Measurements from ENCODE around the gene RET.
A peak's percentile ranks its signal among the peaks of the same experiment; 100 is the strongest.
"Not testable (repeated sequence)": the region's sequence is repeated elsewhere in the genome, so short reads cannot be mapped to it uniquely, and the experiment has no call there.

Gene RET

DNA sequence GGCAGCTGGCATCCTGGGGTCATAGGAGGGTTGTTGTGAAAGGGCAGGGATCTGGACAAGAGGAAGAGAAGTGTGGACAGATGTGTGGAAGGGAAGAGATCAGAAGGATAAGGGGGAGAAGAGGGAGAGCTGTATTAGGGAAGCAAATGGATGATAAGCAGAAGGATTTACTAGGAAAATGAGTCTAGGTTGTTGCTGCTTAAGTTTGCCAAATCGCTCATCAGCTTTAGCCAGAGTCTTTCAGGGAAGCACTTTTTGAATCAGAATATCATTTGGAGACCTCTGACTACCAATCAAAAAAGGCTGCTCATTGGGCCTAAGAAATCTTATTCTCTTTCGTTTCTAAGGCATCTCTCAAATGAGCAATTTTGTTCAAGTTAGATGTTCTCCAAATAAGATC, 58.8 kb downstream of the RET start:
- DNase-seq (ENCODE audit: low read depth in 3 of 3) = no peak

DNA sequence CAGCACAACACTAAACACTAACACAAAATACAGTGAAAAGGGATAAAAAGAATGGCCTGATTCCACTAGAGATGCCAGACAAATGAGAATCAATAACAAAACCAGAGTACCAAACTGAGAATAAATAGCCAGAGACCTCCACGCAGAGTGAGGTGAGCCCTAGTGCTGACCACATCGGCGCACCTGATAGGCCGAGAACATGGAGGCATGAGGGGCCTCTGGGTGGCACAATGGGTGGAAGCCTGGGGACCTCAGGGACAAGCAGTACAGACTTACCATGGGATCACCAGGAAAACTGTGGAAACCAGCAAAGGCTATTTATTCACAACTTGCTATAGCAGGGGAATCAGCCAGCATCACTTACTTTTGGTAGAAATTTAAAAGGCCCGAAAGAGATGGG, 59.6 kb downstream of the RET start:
- no peak for DNase-seq (ENCODE audit: low read depth in 3 of 3)

DNA sequence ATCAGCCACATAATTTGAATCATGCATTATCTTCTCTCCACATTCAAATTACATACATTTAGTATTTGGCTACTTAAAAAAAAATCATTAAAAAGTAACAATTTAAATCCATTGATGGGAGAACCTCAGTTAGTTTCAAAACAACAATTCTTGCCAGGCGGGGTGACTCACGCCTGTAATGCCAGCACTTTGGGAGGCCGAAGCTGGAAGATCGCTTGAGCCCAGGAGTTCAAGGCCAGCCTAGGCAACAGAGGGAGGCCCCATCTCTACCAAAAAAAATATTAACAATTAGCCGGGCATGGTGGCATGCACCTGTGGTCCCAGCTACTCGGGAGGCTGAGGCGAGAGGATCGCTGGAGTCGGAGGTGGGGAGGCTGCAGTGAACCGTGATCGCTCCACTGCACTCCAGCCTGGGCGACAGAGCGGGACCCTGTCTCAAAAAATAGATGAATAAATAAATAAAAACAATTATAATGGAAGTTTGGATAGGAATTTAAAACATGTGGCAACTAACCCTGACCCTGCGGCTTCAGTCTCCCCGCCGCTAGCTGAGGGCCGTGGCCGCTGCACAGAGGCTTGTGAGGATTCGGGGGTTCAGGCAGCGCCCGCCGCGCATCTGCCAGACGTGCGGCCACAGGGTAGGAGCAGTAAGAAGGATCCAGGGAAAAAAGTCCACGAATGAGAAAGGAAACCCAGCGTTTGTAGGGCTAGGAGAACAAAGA, 60.3 kb downstream of the RET start:
- no peak for DNase-seq (ENCODE audit: low read depth in 3 of 3)

DNA sequence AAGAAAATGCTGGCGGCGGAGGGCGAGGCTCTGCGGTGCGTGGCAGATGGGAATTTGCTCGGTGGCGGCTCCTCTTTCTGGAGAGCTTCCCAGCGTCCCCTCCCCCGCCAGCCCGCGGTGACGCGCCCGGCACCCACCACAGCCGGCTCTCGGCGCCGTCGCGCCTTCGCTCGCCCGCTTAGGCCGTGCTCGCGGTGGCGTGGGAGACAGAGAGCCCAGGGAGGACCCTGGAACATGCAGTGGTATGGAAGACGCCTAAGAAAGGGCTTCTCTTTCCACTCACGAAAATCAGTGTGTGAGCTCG, 60.8 kb downstream of the RET start:
- DNase-seq (ENCODE audit: low read depth in 3 of 3) = peak in 2 of 3 experiments; percentile 19 to 40

DNA sequence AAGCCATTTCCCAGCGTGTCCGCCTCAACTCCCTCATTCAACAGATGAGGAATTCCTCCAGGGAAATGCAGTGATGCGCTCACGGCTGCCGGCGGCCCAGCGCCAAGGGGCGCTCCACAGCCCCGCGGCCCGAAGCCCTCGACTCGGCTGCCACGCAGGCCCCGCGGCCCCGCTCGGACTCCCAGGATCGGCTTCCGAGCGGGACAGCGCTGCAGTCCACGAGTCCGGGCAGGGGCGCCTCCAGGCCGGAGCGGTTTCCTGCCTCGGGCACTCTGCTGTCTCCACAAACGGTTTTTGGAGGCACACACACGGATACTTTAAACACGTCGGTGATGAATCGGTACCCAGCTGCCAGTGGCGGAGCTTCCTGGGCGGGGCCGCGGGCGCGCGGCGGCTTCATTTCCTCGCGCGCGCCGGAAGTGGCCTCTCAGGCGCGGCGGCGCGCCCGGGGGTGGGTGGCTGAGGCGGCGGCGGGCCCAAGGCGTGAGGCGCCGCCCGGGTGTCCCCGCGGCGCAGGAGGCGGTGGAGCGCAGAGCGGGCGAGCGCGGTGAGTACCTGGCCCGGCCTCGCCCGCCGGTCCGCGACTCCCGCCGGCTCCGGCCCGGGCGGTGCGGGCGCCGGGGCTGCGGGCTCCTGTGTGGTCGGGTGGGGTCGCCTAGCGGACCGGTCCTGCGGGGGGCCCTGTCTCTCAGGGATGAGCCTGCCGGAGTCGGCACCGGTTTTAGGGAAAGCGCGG, 61.3 kb downstream of the RET start, which contains the start of gene CSGALNACT2:
Gene CSGALNACT2, plus strand, starts transcription at position 425 of the 736 bp plus-strand sequence. CDS start 16,705 bp downstream, outside the sequence.
- peak; percentile 74 to 83 (median 77) for DNase-seq (ENCODE audit: low read depth in 3 of 3)

DNA sequence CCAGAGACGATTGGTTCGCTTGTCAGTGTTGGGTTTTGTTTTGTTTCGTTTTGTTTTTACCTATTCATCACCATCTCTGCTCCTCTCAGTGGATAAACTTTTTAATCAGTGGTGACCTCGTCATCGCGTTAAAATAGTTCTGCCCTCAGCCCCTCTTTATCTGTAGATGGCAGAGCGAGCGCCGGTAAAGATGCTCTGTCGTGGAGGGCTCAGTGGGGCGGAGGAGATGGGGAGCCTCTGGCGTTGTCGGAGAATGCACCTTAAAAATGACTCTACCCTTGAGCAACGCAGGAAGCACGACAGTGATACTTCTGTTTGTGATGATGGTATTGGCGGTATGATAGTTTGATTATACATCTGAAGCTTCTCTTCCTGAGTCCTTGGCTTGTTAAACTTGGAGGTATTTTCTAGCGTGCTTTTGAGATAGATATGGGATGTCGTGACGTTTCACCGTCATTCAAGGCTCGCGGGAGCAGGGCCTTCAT, 61.9 kb downstream of the RET start:
- peak; percentile 15 to 43 (median 22) for DNase-seq (ENCODE audit: low read depth in 3 of 3)

DNA sequence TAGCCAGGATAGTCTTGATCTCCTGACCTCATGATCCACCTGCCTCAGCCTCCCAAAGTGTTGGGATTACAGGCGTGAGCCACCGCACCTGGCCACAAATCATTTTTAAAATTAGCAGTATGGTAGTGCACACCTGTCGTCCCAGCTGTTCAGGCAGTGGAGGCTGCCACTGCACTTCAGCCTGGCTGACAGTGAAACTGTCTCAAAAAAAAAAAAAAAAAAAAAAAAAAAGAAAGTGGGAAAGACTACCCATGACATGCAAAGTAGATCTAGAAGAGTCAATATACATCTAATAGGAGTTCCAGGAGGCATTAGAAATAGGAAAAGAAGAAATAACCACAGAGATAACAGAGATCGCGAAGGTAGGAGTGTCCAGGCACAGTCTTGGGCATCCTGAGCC, 64.6 kb downstream of the RET start:
- DNase-seq (ENCODE audit: low read depth in 3 of 3) = no peak

DNA sequence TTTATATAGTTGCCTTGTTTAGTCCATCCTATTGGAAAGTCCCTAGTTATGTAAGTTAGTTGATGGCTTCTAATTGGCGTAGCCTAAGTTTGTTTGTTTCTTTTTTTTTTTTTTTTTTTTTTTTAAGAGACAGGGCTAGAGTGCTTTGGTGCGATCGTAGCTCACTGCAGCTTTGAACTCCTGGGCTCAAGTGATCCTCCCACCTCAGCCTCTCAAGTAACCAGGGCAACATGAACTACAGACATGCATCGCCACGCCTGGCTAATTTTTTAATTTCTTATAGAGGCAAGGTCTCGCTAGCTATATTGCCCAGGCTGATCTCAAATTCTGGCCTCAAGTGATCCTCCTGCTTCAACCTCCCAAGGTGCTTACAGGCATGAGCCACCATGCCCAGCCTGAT, 68.4 kb downstream of the RET start:
- DNase-seq (ENCODE audit: low read depth in 3 of 3) = no peak

DNA sequence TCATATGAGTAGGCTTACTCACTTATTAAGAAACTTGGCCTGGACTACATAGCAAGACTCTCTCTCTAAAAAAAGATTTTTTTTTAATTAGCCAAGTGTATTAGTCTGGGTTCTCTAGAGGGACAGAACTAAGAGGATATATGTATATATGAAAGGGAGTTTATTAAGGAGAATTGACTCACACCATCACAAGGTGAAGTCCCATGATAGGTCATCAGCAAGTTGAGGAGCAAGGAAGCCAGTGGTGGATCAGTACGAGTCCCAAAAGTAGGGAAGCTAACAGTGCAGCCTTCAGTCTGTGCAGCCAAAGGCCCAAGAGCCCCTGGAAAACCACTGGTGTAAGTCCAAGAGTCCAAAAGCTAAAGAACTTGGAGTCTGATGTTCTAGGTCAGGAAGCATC, 69.1 kb downstream of the RET start:
- DNase-seq (ENCODE audit: low read depth in 3 of 3) = not testable (repeated sequence)

DNA sequence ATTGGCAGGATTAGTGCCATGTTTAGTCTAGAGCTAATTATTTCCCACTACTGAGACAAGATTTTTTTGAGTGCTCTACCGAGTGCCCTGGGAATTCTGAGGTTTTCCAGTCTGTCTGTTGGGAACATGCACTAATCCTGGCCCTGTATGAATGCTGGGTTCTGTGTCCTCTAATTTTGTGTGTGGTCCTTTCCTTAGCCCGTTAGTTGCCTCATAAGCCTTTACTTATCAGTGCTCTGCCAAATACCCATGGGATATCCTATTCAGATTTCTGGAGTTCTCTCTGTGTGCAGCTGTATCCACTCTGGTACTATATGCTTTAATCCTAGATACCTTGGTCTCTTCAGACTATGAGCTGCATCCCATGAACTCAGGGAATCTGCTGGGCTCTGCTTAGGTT, 74.5 kb downstream of the RET start:
- DNase-seq (ENCODE audit: low read depth in 3 of 3) = no peak

DNA sequence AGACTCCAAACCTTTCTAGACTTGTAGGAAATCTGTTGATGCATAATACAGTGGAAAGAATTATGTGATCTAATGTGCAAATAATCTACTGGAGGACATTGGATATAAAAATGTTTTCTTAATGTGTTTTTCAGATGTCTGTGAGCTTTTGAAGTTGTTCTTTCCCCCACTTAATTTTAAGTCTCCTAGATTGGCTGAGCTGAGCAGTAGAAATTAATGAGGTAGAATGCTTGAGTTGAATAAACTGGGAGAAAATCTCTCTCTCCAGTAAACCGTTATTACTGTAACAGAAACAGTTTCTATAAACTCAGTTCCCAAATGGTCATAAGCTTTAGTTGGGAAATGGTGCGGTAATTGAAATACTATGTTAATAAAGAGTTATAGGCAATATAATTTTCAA, 77.0 kb downstream of the RET start:
- DNase-seq (ENCODE audit: low read depth in 3 of 3) = no peak

DNA sequence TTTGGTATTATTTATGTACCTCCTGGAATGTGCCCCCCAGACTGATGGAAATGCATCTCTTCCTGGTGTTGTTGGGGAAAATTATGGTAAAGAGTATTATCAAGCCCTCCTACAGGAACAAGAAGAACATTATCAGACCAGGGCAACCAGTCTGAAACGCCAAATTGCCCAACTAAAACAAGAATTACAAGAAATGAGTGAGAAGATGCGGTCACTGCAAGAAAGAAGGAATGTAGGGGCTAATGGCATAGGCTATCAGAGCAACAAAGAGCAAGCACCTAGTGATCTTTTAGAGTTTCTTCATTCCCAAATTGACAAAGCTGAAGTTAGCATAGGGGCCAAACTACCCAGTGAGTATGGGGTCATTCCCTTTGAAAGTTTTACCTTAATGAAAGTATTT, 78.4 kb downstream of the RET start:
- DNase-seq (ENCODE audit: low read depth in 3 of 3) = no peak

DNA sequence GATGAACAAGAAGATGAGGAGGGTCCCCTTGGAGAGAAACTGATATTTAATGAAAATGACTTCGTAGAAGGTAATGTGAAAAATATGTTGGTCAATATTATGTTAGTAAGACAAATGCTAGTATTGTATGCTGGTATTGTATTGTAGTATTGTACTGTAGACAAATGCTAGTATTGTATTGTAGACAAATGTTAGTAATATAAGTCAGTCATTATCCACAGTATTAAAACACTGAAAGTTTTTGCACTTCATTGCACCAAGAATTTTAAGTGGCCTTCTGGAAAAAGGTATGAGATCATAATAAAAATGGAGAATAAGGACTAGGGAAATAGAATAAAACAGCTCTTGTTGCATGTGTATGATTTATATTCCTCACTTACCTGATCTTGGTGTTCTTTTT, 78.9 kb downstream of the RET start:
- no peak for DNase-seq (ENCODE audit: low read depth in 3 of 3)

DNA sequence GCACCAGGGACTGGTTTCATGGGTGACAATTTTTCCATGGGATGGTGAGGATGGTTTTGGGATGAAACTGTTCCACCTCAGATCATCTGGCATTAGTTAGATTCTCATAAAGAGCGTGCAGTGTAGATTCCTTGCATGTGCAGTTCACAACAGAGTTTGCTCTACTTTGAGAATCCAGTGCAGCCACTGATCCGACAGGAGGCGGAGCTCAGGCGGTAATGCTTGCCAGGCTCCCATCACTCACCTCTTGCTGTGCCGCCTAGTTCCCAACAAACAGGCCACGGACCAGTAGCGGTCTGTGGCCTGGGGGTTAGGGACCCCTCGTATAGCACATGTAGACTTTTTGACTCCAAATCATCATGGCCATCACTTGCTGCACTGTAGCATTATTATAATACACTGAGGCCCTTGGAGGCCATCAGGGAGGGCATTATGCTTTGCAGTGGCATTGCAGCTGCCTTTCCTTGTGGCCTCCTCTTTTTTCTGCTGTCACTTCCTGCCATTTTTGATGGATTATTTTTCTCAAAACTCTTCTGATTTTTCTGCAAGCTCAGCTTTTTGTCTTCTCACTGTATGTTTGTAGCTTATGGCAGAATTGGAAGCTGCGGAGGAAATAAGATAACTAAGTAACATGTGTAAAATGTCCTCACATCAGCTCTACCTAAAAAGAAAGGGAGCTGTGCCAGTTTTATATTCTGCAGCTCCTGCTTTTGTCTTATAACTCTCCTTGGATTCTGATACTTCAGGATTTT, 79.9 kb downstream of the RET start:
- DNase-seq (ENCODE audit: low read depth in 3 of 3) = no peak

DNA sequence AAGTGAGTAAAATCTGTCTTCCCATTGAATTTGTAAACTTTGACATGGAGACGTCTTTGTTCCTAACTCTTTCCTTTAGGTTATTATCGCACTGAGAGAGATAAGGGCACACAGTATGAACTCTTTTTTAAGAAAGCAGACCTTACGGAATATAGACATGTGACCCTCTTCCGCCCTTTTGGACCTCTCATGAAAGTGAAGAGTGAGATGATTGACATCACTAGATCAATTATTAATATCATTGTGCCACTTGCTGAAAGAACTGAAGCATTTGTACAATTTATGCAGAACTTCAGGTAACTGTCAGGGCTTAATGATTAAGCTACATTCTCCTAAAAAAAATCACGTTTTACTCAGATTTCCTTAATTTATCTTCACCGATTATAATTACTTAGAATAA, 81.8 kb downstream of the RET start:
- DNase-seq (ENCODE audit: low read depth in 3 of 3) = no peak

DNA sequence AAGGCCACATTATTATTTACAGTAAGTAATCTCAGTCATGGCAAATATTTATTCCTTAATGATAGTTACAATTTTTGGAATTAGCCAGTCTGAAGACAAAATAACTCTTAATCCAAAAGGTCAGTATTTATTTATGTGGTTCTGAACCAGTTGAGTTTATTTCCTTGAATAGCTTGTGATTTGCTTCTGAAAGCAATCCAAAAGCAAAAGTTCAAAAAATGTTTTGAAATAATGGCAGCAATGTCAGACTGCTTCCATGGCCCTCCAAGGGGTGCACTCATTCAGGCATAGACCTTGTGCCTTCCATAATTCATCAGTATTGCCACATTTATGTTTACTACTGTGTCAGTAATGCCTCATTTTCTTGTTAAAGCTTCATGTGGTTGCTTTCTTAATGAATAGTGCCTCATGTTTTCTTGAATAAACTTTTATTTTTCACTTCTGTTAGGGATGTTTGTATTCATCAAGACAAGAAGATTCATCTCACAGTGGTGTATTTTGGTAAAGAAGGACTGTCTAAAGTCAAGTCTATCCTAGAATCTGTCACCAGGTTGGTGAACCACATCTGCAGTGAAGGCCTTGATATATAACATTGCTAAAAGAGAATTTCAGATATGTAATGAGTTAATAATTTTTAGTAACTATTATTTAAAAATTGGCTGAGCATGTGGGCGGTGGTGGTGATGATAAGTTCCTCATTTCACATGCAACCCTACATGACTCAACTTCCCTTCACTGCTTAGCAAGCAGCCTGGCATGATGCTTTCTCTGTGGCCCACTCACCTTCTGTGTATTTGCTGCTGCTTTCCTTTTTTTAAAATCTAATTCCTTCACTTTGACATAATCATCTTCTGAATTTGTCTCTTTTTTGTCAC, 83.4 kb downstream of the RET start:
- peak in 2 of 3 experiments; percentile 25 to 31 for DNase-seq (ENCODE audit: low read depth in 3 of 3)

DNA sequence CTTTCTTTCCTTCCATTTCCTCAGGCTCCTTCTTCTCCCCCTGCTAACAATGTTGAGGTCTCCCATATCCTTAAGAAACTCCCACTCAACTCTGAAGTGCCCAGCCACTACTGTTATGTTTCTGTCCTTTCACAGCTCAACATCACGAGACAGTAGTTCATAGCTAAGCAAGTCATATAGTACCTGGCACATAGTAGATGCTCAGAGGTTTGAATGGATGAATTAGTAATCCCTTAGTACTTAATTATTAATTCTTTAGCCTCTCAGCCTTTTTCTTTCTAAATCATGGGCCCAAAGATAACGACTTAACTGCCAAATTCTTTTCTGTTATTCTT, 84.0 kb downstream of the RET start:
- DNase-seq (ENCODE audit: low read depth in 3 of 3) = no peak

DNA sequence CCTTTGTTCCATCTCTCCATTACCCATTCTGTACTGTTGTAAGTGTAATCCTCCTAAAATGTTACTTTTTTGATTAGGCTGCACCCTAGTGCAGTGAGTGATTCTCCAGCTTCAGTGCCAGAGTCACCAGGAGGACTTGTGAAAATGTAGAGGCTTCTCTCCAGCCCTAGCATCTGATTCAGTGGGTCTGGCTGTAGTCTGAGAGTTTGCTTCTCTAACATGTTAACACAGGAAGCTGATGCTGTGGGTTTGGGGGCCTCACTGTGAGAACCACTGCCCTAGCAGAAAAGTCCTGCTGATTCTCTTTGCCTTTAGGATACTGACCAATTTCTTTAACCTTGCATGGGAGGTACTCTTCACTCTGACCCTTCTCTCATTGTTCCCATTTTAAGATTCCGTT, 85.7 kb downstream of the RET start:
- no peak for DNase-seq (ENCODE audit: low read depth in 3 of 3)

DNA sequence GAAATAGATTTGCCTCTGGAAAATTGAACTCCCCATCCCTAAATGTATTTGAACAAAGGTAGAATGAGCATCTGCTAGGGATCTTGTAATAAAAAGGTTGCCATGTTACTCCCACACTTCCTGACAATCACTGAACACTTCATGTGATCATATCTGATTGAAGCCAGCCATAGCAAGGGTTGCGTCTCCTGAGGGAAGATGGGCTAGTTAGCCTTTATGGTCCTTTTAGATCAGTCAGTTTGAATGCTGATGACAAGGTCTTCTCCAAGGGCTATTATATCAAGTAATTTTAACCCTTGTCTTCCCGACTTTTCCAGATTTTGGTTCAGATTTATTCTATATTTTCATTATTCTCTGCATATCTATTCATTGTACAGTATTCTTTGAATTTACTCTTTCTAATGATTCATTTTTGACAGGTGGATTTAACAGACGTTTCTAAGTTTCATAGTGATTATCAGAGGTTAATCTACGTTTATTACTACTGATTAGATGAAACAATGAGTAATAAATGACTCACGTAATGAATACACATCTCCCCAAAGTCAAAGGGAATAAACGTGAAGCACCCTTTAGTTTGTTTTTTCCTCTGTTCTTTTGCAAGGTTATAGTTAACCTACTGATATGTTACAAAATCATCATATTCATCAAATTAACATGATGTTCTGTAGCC, 89.5 kb downstream of the RET start:
- no peak for DNase-seq (ENCODE audit: low read depth in 3 of 3)

DNA sequence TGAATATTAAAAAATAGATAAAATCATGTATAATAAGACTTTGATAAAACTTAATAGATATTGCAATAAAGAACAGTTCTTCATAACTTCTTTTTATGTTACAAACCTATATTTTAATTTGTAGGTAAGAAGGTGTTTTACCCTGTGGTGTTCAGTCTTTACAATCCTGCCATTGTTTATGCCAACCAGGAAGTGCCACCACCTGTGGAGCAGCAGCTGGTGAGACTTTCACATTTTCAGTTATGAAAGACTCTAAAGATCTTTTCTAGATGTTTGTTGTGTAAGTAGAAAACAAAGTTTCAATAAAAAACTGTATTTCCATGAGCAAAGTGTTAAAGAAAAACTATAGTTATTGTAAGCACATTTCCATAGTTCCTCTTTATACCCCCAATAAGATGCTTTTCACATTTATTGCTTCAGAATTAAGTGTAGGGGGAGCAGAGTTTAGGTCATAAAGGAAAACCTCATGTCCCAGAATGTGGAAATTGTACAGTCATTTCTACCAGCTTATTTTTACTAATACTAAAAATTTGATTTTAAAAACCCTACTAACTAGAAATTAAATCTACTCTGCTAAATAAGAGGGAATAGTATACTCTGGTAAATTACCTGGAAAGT, 90.1 kb downstream of the RET start:
- DNase-seq (ENCODE audit: low read depth in 3 of 3) = no peak

DNA sequence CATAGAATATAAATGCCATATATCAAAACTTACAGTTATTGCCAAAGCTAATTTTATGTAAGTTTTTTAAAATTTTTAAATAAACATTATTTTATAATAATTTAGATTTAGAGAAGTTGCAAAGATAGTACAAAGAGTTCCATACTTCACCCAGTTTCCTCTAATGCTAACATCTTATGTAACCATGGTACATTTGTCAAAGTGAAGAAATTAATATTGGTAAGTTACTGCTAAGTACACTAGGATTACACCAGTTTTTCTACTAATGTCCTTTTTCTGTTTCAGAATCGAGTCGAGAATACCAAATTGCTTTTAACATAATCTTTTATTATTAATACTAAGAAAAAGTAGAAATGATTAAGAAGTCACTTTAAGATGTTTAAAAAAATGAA, 90.6 kb downstream of the RET start:
- no peak for DNase-seq (ENCODE audit: low read depth in 3 of 3)
